B cell (primary cell): ENCODE results near the gene APLP2. TPM values are rescaled to one million over a fixed set of nuclear protein-coding genes. Genes with fewer than 3 reads are reported as not detected.

ENCODE experiments used
- ATAC-seq: fragments of 200-7000 bp; cut with Tn5 transposase; one replicate; pipeline ENCODE4 v1.10.0; 2021; ENCODE audit warnings: low read depth, mild to moderate bottlenecking, moderate number of reproducible peaks, moderate library complexity
- CTCF ChIA-PET: fragments of 350-600 bp; sonication (Branson Sonifier 250); formaldehyde crosslinking; loops from one replicate; lab custom pipeline; 2021; ENCODE audit warnings: antibody characterized with exemption, inconsistent platforms; lab: Charles Lee
- POLR2A ChIA-PET: fragments of 350-600 bp; sonication (Branson Sonifier 250); formaldehyde crosslinking; loops from one replicate; lab custom pipeline; 2021; ENCODE audit warnings: antibody characterized with exemption; lab: Charles Lee
- DNase-seq: peaks from one replicate; pipeline ENCODE4 v3.0.0; 2013
- H2AFZ ChIP-seq: 2 replicates; pipeline ENCODE4 v1.6.1; 2012; ENCODE audit warnings: mild to moderate bottlenecking, low read depth, low read length; ENCODE audit not compliant: insufficient read depth, poor library complexity, severe bottlenecking
- H3K27ac ChIP-seq, 2 donors: 1 replicate in 1 of 2; 2 replicates in 1 of 2; pipeline ENCODE4 v1.5.1; 2012 to 2013; ENCODE audit warnings: low read length in 2 of 2, mild to moderate bottlenecking in 2 of 2, moderate library complexity in 1 of 2
- H3K27me3 ChIP-seq, 4 experiments: fragments of 200-600 bp in 1 of 4; sonication (generic) in 1 of 4; replicated peaks in 1 of 4; 1 replicate in 2 of 4; 2 replicates in 2 of 4; pipeline versions ENCODE4 v1.6.1 to v1.7.0; 2013 to 2016; ENCODE audit warnings: low read length in 3 of 4, mild to moderate bottlenecking in 2 of 4, mixed read lengths in 1 of 4, moderate library complexity in 1 of 4; ENCODE audit not compliant: insufficient read depth in 4 of 4, control insufficient read depth in 3 of 4; ENCODE audit errors: control extremely low read depth in 1 of 4
- H3K36me3 ChIP-seq, 2 experiments: replicated peaks in 1 of 2; 1 replicate in 1 of 2; 2 replicates in 1 of 2; pipeline versions ENCODE4 v1.6.1 to v1.7.1; 2013; ENCODE audit warnings: low read length in 1 of 2; ENCODE audit not compliant: insufficient read depth in 2 of 2, control insufficient read depth in 1 of 2; ENCODE audit errors: control extremely low read depth in 1 of 2, extremely low read depth in 1 of 2
- H3K4me1 ChIP-seq, 2 donors: fragments of 200-600 bp in 1 of 2; sonication (generic) in 1 of 2; 1 replicate in 1 of 2; 2 replicates in 1 of 2; pipeline versions ENCODE4 v1.5.1 to v1.6.1; 2013 to 2017; ENCODE audit warnings: low read length in 2 of 2; ENCODE audit not compliant: control insufficient read depth in 2 of 2, insufficient read depth in 2 of 2
- H3K4me2 ChIP-seq: replicated peaks from 2 replicates; pipeline ENCODE3; 2012; ENCODE audit warnings: mild to moderate bottlenecking, low read depth, low read length; ENCODE audit not compliant: poor library complexity, severe bottlenecking
- H3K4me3 ChIP-seq, 5 experiments: fragments of 200-600 bp in 1 of 5; sonication (generic) in 1 of 5; 1 replicate in 3 of 5; 2 replicates in 2 of 5; pipeline versions ENCODE4 v1.5.1 to v1.7.0; 2011 to 2016; ENCODE audit warnings: low read length in 4 of 5, mild to moderate bottlenecking in 4 of 5, low read depth in 2 of 5, control low read depth in 1 of 5, moderate library complexity in 1 of 5; ENCODE audit not compliant: insufficient read depth in 1 of 5; ENCODE audit errors: control extremely low read depth in 1 of 5, extremely low read depth in 1 of 5
- H3K79me2 ChIP-seq: fragments of 200-600 bp; sonication (generic); one replicate; pipeline ENCODE4 v1.6.0; 2016; ENCODE audit warnings: low read length; ENCODE audit not compliant: control insufficient read depth, insufficient read depth
- H3K9ac ChIP-seq: fragments of 200-600 bp; sonication (generic); 2 replicates; pipeline ENCODE4 v1.6.1; 2017; ENCODE audit warnings: mild to moderate bottlenecking, low read length, moderate library complexity
- H3K9me3 ChIP-seq, 3 donors: one replicate each; pipeline versions ENCODE4 v1.6.1 to v1.7.1; 2013; ENCODE audit warnings: low read length in 2 of 3; ENCODE audit not compliant: control insufficient read depth in 2 of 3, insufficient read depth in 1 of 3; ENCODE audit errors: control extremely low read depth in 1 of 3
- H4K20me1 ChIP-seq: 2 replicates; pipeline ENCODE4 v1.6.0; 2012; ENCODE audit warnings: mild to moderate bottlenecking, low read length; ENCODE audit not compliant: insufficient read depth, control insufficient read depth, poor library complexity, severe bottlenecking
- H3K27ac Mint-ChIP-seq: one replicate; pipeline ENCODE4 v1.8.0; 2021; ENCODE audit warnings: mixed read lengths
- H3K27me3 Mint-ChIP-seq: one replicate; pipeline ENCODE4 v1.8.0; 2021; ENCODE audit warnings: mixed read lengths
- H3K4me1 Mint-ChIP-seq: one replicate; pipeline ENCODE4 v1.8.0; 2021; ENCODE audit warnings: mixed read lengths
- H3K4me3 Mint-ChIP-seq: one replicate; pipeline ENCODE4 v1.8.0; 2021; ENCODE audit warnings: mixed read lengths
- H3K9me3 Mint-ChIP-seq: one replicate; pipeline ENCODE4 v1.8.0; 2022; ENCODE audit warnings: mixed read lengths; ENCODE audit not compliant: insufficient read depth
- CTCF ChIP-seq: fragments of 200-600 bp; IDR thresholded peaks from one replicate; pipeline ENCODE4 v1.8.0; 2022; ENCODE audit warnings: antibody characterized with exemption, mild to moderate bottlenecking
- EZH2 ChIP-seq: IDR thresholded peaks from 2 replicates; pipeline ENCODE4 v1.6.1; 2012; ENCODE audit warnings: borderline replicate concordance, low read depth, mild to moderate bottlenecking, moderate library complexity, low read length; ENCODE audit not compliant: insufficient read depth, poor library complexity, severe bottlenecking
- WGBS: methylation state at CpG from one replicate; pipeline ENCODE4 v1.1.5; 2013; ENCODE audit warnings: missing lambda C conversion rate; ENCODE audit not compliant: insufficient coverage; 5-methylcytosine and 5-hydroxymethylcytosine counted together
- intact Hi-C: fragments of 100-400 bp; cut with micrococcal nuclease; formaldehyde crosslinking; loops from one replicate; pipeline ENCODE4 v1.10.0; 2022
- polyA plus RNA-seq: library from polyadenylated mRNA; depleted of rRNA; stranded (reverse); fragments of >200 nt; gene quantifications from 2 replicates; pipeline ENCODE4 v1.2.3, GENCODE V29; 2012
- total RNA-seq, 2 donors: library from RNA; stranded (reverse); fragments of 120-200 nt in 1 of 2; gene quantifications; 1 replicate in 1 of 2; 2 replicates in 1 of 2; pipeline versions ENCODE4 v1.2.3 to v1.2.4, GENCODE V29; 2013 to 2022

APLP2 gene
- total and polyA plus RNA-seq, 2 donors (not counting 1 experiment from before 2014, with no cell fraction given): 84.2 to 102 TPM

GRCh38 chr11:130068546-130068985 lies 1.1 kb upstream of the APLP2 start:
- Mint-ChIP-seq H3K27me3 (peaks cover 22% of the 10 kb centered on the region), H3K4me3 (peak overlapping the region; percentile 98), H3K27ac (peak overlapping the region; percentile 74), H3K4me1 (peaks cover 36% of the 10 kb centered on the region), H3K9me3 (no peaks in the 10 kb centered on the region)
- peak overlapping the region; percentile 83 for H3K9ac ChIP-seq
- no peaks in the 10 kb centered on the region for H3K9me3 ChIP-seq
- TF ChIP-seq EZH2 (no peak), CTCF (no peak)
- H3K36me3 ChIP-seq: no peaks in the 10 kb centered on the region
- H3K4me1 ChIP-seq: peaks cover 27% of the 10 kb centered on the region in 2 donors
- no peak for ATAC-seq
- peak overlapping the region; percentile 94 for H2AFZ ChIP-seq
- H3K4me3 ChIP-seq: peak overlapping the region; percentile 64 to 90 (median 81)
- peaks cover 6% of the 10 kb centered on the region for H4K20me1 ChIP-seq
- H3K79me2 ChIP-seq: peaks cover 37% of the 10 kb centered on the region
- intact Hi-C loops: no loop called here
- ChIA-PET CTCF (no interaction called here), POLR2A (no interaction called here)
- peak overlapping the region; percentile 97 for H3K4me2 ChIP-seq
- 70% methylated on average over 18 of the region's 18 CpGs for WGBS
- peaks cover 0 to 3% (median 1%) of the 10 kb centered on the region in 4 experiments for H3K27me3 ChIP-seq
- no peak for DNase-seq
- peak overlapping the region in 1 of 2 donors; percentile 67 for H3K27ac ChIP-seq

- CTCF ChIA-PET: interaction anchor here (0.8 to 3.2 kb wide), 3 partner anchors 63 to 77 kb away, joined by 3 to 29 read pairs (median 15); partner anchors contain the start of gene PRDM10
Observed at GRCh38 chr11:130068986-130069658, 572 bp upstream of the APLP2 start.

More at GRCh38 chr11:130068986-130069658, 572 bp upstream of the APLP2 start:
- Histone ChIP-seq H2AFZ (peak overlapping the region; percentile 94), H3K27ac (peak overlapping the region; percentile 58 to 67), H3K9me3 (no peaks in the 10 kb centered on the region), H3K79me2 (peaks cover 43% of the 10 kb centered on the region), H3K36me3 (no peaks in the 10 kb centered on the region), H3K27me3 (peaks cover 0 to 3% (median 0%) of the 10 kb centered on the region in 4 experiments), H3K4me2 (peak overlapping the region; percentile 97), H3K4me1 (peaks cover 27% of the 10 kb centered on the region in 2 donors), H3K9ac (peak overlapping the region; percentile 83), H3K4me3 (peak overlapping the region; percentile 64 to 90 (median 81)), H4K20me1 (peaks cover 9% of the 10 kb centered on the region)
- Mint-ChIP-seq H3K4me1 (peaks cover 39% of the 10 kb centered on the region), H3K4me3 (peak overlapping the region; percentile 98), H3K27ac (peak overlapping the region; percentile 74), H3K9me3 (no peaks in the 10 kb centered on the region), H3K27me3 (peaks cover 16% of the 10 kb centered on the region)
- ATAC-seq: peak; percentile 22
- DNase-seq: peak; percentile 86
- TF ChIP-seq CTCF (peak; percentile 23), EZH2 (no peak)
- intact Hi-C loops: loop anchor here (1.0 kb wide), 3 partner anchors 66 to 246 kb away; partner anchors contain the start of gene NFRKB
- under 1% methylated on average over 53 of the region's 53 CpGs for WGBS
- POLR2A ChIA-PET: interaction anchor here (0.9 to 2.8 kb wide), 3 partner anchors 49 to 77 kb away, joined by 3 to 23 read pairs (median 3); partner anchors contain the start of gene PRDM10
